ENCODE results near the gene IGFBP5.

Gene IGFBP5

DNA sequence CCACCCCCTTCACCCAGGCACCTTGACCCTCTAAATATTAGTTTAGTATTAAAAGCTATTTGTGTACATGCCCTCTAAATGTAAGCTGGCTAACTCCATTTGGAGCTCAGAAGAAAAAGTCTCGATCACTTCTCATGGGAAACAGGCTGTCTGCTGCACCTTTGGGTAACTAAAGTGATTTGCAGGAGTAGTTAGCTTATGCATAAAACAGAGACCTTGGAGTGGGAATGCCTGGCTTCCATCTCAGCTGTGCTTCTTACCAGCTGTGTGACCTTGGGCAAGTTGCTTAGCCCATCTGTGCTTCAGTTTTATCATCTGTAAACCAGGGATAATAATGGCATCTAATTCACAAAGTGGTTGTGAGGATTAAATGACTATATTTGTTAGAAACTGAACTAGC, 32.2 kb downstream of the IGFBP5 start:
- no peak for FAIRE-seq

DNA sequence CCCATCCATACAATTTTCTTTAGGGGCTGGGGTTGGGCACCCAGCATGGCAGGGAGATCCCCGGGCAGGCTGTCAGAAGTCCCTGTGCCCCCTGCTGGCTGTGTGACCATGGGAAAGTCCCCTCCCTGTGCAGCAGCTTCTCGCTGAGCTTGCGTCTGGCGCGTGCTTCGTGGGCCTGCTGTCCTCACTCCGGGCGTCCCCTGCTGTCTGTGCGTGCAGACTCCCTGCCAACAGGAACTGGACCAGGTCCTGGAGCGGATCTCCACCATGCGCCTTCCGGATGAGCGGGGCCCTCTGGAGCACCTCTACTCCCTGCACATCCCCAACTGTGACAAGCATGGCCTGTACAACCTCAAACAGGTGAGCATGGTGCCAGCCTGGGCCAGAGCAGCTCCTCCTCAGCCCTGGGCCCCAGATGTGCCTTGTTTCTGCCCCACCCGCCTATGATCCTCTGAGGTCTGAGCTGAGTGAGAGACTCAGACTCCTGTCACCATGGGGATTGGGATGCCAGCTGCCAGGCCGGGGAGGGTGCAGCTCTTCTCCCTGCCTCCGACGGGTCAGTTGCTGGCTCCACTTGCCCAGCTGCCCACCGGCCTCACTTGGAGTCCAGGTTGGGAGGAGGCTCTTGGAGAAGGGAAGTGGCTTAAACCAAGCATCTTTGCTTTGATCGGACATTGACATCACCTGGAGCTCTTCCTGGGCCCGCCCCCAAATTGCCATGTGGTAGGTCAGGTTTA, 33.5 kb downstream of the IGFBP5 start:
- FAIRE-seq: no peak

DNA sequence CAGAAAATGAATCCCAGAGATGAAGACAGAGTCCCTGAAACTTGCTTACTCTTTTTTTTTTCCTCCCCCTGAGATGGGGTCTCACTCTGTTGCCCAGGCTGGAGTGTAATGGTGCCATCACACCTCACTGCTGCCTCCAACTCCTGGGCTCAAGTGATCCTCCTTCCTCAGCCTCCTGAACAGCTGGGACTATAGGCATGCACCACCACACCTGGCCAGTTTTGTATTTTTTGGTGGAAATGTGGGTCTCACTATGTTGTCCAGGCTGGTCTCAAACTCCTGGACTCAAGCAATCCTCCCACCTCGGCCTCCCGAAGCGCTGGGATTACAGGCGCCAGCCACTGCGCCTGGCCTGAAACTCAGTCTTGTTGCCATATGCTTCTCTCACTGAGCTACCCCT, 34.3 kb downstream of the IGFBP5 start:
- no peak for FAIRE-seq

DNA sequence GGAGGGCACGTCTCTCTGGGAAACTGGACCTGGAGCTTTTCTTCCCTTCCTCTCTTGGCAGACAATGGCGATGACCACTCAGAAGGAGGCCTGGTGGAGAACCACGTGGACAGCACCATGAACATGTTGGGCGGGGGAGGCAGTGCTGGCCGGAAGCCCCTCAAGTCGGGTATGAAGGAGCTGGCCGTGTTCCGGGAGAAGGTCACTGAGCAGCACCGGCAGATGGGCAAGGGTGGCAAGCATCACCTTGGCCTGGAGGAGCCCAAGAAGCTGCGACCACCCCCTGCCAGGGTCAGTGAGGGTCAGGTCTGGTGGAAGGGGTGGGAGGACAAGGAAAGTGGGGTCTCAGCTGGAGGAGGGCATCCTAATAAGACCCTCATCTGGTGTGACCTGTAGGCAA, 34.9 kb downstream of the IGFBP5 start:
- FAIRE-seq: no peak

DNA sequence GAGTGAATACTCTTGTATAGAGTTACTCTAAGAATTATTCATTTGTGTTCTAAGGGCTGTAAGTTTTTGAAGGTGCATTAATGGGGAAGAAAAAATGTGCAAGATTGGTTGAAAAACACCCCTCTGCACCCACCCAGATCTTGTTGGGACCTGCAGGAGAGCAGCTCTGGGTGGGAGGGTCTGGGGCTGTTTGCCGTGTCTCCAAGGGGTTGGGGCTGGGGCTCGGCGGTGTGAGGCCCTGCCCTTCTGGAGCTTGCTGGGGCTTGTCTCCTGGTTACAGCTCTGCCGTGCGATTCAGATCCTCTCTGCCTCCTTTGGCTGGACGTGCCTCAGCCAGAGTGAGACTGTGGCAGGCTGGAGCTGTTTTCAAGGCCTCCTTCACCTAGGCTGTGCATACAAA, 36.1 kb downstream of the IGFBP5 start:
- no peak for FAIRE-seq

DNA sequence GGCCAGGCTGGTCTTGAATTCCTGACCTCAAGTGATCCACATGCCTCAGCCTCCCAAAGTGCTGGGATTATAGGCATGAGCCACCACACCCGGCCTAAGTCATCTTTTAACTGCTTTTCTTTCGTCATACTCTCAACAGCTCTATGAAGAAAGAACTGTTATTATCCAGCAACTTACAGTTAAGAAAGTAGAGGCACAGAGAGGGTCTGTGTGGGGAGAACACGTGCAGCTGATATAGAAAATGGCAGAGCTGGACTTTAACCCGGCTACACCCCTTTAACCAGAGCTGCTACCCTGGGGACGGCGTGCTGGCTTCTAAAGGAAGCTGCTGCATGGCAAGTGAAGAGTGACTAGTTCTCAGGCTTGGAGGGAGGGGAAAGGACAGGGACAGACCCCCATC, 36.6 kb downstream of the IGFBP5 start:
- FAIRE-seq: no peak

DNA sequence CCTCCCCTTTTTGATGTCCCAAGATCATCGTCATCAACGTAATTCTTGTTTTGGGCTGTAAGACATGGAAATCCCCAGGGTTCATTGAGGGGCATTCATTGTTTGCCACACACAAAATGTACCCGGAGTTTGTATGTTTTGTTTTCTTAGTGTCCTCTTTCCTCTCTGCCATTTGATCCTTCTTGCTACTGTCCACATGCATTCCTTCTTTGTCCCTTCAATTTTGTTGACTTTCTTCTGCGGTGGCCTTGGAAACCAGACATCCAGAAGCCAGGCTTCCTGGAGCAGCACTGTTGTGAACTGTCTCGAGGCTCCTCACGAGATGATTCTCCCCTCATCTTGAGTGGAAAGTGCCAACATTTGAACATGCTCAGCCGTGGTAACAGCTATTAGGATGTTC, 37.4 kb downstream of the IGFBP5 start:
- FAIRE-seq: no peak

DNA sequence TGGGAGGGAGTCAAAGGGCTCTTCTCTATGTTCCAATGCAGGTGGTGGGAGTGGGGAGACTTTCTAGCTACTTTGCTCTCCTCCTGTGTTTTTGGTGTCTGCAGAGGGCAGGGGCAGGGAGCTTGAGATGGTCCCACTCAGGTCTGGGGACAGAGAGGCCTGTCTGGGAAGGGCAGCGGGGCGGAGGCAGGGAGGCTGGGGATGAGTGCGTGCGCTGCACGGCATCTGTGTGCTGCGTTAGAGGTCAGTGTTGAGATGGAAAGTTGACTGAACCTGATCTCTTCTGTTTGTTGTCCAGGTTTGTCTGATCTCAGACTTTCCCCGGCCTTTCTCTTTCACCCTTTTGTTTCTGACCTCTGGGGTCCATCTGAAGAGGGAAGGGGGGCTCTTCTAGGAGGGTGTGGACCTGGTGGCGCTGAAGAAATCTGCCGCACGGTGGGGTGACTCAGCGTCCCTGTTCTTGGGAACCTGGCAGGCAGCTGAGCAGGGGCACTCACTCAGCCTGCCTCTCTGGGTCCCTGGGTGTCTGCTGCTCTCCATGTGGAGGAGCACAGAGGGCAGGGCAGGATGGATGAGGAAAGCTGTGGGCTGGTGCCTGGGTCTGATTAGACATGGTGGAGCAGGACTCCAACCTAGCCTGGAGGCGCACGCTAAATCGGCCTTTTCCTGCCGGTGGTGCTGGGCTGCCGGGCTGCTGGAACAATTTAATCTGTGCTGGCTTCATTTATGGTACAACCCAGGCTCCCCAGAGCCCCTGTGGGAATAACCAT, 38.1 kb downstream of the IGFBP5 start:
- no peak for FAIRE-seq

DNA sequence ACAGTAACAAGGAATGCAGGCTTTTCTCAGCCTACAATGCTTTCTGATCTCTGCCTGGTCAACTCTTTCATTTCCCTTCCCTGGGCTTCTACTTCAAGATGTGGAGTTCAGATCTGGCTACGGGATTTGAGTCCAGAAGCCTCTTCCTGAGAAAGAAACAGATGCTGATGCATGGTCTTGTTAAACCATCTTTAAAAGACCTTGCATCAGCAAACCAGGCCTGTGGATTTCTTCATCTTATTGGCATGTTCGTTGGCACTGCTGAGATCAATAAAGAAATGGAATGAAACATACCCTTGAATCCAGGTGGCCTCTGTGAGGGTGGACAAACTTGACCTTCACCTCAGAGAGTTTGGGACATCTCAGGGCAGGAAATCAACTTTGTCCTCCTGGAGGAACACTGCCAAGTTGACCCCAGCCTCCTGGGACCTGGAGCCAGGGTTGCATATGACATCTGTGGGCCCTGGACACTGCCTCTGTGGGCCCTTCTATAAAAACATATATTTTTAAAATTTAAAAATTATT, 40.8 kb downstream of the IGFBP5 start:
- no peak for FAIRE-seq

DNA sequence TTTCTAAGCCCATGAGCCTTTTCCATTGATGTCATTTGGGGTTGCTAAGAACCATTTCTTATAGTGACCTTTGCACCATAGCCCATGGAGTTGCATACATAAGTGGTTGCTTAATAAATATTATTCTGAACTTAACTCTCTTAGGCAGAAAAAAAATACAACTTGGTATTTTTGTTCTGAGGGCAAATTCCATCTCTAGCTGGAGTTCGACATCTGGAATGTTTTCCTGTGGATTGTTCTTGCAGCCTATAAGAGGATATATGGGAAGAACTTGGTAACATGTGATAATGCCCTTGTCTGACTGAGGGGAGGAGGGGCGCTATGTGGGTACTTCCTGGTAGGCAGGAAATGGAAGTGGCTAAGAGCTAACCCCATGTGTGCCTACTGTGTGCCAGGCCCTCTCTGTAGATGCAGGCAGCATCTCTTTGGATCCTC, 41.4 kb downstream of the IGFBP5 start:
- FAIRE-seq: no peak

DNA sequence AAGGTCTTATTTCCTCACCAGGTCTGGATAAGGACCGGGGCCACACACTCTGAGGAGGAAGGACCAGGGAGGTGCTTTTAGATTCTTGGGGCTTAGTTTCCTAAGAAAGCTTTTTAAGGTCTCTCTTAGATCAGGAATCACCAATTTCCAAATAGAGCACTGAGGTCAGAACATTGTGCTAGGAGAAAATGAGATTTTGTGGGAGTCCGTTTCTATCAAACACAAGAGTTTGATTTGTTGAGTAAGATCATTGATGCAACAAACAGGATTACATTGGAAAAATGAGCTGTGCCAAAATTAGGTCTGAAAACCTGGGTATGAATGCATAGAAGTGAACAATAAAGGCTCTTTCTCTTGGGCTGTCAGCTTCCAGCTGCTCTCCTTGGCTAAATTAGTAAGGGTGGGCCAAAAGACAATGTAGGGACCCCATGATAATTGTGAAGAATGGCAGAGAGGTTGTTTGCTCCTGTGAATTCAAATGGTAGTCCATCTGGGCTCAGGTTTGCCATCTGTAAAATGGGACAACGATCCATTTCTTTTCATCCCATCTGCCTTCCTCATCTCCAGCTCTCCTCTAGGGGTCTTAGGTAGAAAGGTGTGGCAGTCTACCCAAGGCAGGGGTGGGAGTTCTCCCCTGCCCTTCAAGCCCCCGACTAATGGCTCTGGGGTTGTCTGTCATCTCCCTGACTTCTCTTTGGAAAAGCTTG, 42.1 kb downstream of the IGFBP5 start:
- no peak for FAIRE-seq

DNA sequence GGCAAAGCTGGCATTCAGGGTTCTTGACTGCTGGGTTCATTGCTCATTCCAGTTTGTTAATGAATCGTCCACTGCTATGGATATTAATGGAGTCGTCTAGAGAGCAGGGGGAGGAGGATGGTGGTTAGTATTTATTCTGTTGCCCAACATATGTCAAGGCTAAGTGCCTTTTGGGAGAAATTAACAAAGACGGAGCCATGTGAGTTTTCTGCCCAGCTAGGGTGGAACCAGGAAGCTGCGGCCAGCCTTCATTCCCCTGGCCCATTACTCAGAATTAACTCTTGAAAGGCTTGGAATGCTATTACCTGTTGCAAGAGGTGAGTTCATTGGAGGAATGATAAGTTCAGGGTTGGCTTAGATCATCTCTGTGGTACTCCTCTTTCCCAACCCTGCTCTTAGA, 42.8 kb downstream of the IGFBP5 start:
- FAIRE-seq: no peak

DNA sequence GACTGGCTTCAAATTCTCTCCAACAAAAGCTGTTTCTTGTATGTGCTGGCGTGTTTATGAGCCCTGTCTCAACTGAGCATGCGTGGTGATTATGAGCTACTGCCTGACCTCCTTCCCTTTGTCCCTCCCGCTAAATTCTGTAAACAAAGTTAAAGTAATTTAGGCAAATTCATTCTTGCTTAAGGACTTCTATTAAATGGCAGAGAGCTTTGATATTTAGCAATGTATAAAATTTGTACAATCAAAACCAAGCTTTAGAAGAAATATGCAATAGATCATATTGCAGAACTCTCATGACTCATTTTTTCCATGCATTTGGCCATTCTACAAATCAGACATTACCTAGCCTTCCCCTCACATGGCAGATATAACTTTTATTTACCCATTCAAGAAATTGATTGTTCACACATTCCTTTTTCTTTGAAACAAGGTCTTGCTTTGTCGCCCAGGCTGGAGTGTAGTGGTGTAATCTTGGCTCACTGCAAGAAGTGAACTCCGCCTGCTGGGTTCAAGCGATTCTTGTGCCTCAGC, 43.9 kb downstream of the IGFBP5 start:
- FAIRE-seq: no peak

DNA sequence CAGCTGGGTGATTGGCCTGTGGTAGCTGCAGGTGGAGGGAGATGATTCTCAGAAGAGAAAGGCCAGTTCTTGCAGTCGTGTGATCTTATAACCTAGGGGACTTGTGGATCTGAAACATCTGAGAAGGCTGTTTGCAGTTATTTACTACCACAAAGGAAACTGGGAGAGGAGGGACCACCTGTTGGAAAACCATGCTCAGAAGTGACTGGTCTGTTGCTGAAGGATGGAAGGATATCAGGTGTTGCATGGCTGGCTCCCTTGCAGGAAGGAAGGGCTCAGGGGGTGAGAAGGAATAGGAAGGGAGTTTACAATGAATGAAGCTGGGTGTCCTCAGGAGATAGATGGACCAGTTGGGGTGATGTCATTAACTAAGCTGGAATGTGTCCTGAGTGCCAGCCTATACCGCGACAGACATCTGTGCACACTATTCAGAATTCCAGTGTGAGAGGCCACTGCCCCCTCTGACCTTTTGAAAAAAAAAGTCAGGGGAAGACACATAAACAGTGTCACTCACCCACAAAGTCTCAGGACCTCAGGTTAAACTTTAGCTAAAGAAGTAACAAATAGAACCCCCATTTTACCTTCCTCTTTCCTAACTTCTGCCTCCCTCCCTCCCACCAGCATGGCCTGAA, 44.6 kb downstream of the IGFBP5 start:
- no peak for FAIRE-seq

DNA sequence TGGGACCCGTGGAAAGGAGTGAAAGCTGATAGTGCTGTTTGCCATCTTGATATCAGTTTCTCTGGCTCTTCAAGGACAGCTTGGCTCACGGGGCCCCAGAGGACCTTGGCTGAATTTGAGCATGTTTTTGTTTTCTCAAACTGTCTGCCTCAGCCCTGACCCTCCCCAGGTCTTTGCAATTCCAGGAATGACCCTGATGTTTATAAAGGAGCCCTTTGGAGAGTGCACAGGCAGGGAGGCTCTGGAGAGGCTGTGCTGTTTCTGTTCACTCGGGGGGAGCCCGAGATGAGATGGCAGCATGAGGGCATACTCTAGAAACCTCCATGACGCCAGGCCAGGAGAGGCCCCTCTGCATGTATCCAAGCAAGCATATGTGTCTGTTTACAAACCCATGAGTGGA, 45.8 kb downstream of the IGFBP5 start:
- no peak for FAIRE-seq

DNA sequence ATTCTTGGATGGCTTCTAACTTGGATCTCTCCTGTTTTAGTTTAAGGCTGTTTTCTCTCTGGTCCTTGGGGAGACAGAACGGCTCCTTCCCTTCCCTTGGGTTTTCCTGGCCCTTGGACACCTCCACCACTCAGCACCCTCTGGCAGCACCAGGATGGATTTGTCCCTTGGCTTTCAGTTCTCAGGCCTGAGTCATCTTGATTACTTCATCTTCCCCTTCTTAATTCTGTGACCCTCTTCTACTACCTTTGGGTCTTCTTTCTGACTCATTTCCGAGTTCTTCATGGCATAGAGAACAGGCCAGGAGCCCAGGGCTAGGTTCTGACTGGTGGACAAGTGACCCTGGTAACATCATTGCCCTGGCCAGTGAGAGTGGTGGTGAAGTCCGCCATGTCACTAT, 47.2 kb downstream of the IGFBP5 start:
- FAIRE-seq: no peak

DNA sequence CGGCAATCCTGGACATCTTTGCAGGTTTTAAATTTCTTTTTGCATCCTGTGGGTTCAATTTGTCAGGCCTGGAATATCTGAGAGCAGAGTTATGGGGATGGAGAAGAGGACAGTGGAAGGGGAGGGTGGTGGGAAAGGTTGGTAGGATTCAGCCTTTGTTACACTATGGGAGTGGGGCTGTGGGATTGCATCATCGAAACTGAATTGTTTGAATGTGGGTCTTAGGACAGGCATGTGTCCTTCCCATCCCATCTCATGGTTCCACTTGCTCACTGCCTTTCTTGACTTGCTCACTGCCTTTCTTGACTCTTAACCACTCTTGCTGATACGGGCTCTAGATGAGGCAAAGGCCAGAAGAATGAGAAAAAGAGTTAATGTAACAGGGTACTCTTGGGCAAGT, 49.2 kb downstream of the IGFBP5 start:
- FAIRE-seq: no peak

DNA sequence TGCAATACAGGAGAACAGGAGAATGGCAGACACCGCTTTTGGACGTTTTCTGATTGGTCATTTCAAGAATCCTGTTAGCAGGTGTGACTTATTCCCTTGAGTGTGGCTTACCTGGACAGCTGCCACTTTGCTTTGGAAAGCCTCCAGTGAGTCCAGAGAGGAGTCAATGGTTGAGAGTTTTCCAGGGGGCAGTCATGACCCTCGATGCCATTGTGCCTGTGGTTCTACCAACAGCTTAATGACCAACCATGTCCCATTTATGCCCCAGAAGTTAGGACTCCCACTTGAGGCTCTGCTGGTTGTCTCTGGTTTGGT, 49.8 kb downstream of the IGFBP5 start:
- FAIRE-seq: no peak

DNA sequence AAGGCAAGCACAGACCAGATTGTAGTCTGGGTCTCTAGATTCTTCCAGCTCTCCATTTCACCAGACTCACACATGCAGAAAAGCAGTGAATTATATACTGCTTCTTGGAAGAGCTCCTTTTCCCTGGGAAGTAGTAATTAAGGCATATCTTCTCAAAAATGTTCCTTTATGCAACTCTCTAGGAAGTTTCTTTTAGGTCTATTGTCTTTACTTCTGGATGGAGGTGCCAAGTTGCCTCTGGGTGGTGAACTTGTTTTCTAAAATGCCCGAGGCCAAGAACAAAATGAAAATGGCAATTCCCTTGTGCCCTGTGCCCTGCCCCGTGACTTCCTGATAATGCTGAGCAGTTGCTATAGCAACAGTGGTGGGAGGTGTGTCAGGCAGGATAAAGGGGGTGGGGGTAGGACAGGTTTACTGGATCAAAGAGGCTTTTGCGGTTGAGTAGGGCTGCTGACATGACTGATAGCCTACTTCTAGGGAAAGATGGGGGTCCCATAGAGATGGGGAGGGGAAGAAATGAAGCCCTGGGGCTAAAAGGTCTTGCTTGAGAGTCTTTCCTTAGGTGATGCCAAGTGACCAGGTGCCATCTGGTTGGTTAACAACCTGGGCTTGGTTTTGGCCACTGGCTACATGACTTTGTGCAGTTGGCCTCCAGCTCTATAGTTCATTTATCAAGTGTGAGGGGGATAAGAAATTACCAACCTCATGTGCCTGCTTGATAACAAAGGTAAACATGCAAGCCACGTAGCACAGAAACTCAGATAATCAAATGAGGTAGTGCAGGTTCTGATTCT, 50.3 kb downstream of the IGFBP5 start:
- FAIRE-seq: no peak

DNA sequence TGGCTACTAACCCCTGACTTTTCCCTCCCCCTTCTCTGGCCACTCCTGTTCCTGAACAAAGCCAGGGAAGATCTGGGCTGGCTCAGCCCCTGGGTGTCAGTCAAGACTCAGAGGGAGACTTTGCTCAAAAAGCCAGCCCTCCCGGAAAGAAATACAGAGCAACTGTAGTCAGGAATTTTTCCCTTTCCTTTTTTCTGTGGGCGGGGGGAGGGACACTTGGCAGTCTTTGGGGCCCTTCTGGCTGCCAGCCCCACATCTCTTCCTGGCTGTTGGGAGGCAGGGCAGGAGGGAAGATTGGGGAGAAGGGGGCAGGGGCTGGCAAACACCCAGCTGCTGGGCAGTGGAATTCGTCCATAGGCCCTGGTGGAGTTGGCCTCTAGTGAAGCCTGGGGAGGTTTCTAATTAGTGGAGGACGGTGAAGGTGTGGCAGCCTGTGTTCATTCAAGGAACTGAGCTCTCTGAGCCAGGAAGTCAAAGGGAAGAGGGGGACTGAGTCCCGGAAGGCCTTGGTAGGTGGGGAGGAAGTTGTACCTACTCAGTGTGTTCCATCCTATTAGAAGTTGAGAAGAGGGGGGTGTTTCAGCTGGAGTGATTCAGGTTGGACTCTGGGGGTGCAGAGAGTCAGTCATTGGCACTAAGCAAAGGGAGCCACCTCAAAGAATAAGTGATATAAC, 51.2 kb downstream of the IGFBP5 start:
- no peak for FAIRE-seq

DNA sequence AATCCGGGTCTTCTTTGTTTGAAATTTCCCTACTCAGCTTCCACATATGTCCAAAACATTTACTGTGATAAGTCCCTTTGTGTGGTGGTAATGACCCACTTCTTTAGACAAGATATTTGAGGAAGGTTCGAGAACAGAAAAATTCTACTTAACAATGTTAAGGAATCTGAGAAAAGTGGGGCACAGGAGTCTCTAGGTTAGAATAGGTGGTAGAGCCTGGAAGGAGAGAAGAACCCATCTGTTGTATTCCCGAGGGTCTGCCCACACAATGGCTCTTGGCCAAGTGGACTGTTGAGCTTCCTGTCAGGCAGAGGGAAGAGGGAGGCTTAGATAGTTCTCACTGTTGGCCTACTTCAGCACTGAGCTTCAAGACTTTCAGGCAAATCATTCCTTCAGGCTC, 57.9 kb downstream of the IGFBP5 start:
- no peak for FAIRE-seq
